Femur (tissue), 1 donor: ENCODE measurements around the gene CLMN.
A peak's percentile ranks its signal among the peaks of the same experiment; 100 is the strongest.

Experiments used
- DNase-seq: peaks from one replicate; pipeline ENCODE4 v3.0.0-alpha.2; 2017

The CLMN gene

GRCh38 chr14:95301527-95302187 is 18.1 kb downstream of the CLMN start:
- no peak for DNase-seq

- no peak for DNase-seq
Measured at GRCh38 chr14:95300697-95301526, 18.8 kb downstream of the CLMN start.

DNA sequence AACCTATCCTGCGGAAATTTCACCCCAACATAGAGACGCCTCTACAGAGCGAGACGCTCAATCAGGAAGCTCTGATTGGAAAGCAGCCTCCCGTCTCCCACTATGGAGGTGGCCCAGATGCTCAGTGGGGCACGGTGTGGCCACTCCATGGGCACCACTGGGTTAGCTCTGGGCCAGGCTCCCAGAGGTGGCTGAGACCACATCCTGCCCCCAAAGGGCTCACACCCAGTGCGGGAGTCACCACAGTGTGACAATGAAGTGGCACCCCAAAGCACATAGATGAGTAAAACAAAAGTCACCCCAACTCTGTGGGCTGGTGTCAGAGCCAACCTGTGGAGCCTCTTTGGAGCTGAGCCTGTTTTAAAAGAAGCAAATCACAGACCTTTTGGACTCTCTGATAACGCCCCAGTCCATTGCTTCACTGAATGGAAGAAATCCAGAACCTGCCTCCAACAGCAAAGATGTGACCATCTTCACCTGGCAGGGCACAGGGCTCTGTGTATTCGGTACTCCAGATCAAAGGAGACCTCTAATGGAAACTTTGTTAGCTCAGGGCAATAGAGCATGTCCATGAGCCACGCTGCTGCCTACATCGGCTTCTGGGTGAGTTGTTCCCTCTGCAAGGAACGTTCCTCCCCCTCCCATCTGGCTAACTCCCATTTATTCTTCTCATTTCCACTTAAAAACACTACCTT is 19.6 kb downstream of the CLMN start:
- no peak for DNase-seq

DNA sequence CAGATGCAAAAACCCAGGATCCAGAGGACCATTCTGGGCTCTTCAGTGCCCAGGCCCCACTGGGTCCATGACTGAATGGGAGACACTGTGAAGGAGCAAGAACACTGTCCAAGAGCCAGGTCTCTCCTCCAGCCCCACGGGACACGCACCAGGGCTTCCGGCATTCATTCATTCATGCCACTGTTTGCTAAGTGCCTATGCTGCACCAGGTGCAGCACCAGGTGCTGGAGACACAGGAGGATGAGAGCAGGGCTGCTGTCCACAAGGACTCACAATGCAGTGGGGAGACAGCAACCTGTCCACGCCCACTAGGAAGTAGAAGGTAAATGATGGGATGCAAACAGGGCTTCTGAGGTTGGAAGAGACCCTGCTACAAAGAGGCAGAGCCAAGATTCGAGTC is 20.4 kb downstream of the CLMN start:
- DNase-seq, result no peak

- DNase-seq, result no peak
Measured at GRCh38 chr14:95297832-95298231, 21.9 kb downstream of the CLMN start.

DNA sequence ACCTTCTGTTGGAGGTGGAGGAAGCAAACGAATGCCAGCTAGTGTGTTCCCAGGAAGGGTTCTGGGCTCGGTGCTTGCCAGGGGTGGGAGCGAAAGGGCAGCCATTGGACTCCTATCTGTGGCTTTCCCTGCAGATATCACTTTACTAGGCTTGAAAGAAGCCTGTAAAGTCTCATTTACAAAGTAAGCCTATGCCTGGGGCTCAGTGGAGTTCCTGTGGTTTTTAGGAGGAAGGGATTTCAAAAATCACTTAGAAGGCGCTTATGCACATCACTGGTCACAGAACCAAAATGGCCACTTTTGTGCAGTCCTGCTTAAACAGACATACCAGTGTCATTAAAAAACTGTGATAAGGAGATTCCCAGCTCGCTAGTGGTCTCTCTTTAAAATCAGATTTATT is 22.7 kb downstream of the CLMN start:
- DNase-seq, result no peak

GRCh38 chr14:95295600-95296376 is 23.9 kb downstream of the CLMN start:
- no peak for DNase-seq

DNA sequence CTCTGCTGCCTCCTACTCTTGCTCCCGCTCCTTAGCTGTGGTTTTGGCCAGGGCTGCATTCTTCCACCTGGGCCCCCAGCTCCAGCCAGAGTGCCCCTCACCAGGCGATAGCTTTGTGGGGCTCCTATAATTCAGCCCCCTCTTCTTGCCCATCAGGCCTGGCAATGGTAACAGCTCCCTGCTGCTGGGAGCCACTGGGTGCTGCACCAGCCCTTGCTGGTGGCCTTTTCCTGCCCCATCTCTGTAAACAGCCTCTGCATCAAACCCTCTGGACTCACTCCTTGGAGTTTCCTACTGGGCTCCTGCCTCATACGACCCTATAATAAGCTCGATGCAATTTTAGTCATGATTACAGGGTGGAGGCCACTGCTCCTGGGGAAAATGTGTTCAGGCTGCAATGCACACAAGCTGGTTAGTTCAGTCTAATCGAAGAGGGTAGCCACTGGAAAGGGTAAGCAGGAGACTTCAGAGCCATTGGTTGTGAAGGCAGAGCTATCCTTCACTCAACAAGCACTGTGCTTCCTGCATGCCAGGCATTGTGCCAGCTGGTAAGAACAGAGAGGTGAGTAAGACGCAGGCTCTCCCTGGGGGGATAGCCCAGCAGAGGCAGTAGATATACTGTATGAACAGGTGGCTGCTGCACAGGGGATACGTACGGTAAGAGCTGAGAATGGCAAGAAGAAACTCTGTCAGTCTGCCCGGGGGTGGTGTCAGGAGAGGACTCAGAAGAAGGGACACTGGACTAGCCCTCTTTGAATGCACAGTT is 24.7 kb downstream of the CLMN start:
- DNase-seq, result no peak

GRCh38 chr14:95294320-95294719 is 25.4 kb downstream of the CLMN start:
- DNase-seq, result no peak

DNA sequence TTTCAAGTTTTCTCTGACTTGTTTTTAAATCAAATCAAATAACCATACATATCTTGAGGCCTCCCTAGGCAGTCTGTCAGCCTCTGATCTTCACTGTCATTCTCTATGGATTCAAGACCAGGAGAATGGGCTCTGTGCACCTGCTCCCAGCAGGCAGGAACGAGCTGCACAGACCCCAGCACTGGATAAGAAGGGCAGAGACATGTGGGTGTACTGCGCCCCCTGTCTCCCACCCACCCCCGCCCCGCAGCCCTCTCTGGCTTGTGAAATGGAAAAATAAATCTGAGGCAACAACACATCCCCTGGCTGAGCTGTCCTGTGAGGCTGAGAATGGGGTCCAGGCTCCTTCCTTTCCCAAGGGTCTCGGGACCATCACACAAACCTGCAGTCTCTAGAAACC is 26.3 kb downstream of the CLMN start:
- DNase-seq, result no peak

DNA sequence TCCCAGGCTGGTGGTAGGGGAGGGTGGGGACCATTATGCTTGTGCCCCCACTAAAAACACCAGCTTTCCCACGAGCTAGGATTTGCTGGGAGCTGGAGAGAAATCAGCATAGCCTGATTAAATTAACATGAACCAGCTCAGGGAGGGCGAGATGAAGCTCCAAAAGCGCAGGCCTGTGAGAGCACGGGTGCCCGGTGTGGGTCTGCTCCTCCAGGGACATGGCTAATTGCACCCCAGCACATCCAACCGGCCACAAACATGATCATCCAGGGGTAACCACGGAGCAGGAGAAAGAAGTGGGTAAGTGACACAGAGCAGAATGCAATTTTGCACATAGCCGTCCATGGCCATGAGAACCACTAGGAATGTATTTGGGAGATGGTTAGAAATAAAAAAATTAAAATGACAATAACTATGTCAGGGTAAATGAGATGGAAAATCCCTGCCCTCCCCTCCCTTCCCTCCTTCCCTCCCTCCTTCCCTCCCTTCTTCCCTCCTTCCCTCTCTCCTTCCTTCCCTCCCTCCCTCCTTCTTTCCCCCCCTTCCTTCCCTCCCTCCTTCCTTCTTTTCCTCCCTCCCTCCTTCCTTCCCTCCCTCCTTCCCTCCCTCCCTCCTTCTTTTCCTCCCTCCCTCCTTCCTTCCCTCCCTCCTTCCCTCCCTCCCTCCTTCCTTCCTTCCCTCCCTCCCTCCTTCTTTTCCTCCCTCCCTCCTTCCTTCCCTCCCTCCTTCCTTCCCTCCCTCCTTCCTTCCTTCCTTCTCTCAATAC is 26.9 kb downstream of the CLMN start:
- DNase-seq, result no peak

DNA sequence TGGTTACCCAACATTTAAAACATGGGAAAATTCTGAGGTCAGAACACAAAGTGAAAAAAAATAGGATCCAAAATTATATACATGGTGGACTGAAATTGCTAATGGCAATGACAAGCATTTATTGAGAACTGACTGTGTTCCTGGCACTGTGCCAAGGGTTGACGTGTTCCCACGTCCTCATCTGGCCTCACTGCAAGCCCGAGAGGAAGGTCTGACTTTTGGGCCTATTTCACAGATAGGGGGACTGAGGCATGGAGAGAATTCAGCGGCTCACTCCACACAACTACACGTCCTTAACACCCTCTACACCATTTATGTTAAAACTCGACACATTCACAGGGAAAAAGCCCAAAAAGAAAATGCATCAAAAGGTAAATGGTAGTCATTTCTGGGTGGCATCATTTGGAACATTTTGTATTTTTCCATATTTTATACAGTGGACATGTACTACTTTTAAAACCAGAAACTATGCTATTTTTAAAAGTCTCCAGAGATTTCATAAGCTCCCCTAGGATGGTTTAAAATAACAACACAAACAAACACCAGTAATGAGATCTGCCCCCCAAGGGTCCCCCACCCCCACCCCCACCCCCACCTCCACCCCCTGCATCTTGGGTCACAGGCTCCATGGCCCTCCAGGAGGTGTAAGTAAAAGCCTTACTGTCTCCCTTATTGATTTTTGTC is 27.7 kb downstream of the CLMN start:
- peak; percentile 76 for DNase-seq

- DNase-seq, result peak; percentile 79
Measured at GRCh38 chr14:95290871-95291431, 28.8 kb downstream of the CLMN start.

DNA sequence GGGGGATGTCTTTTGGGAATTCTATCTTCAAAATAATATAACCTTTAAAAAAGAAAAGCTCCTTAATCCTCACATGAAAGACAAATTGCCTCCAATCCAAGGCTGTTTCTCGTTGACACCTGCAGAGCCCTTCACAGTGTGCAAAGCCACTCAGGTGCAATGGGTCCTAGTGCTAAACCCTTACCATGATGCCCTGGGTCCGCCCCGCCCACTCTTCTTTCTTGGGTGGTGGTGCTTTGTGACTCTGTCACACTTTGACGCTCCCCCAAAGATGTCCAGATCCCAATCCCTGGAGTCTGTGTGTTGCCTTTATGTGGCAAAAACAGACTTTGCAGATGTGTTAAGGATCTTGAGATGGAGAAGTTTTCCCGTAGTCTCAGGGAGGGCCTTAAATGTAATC is 29.7 kb downstream of the CLMN start:
- no peak for DNase-seq

DNA sequence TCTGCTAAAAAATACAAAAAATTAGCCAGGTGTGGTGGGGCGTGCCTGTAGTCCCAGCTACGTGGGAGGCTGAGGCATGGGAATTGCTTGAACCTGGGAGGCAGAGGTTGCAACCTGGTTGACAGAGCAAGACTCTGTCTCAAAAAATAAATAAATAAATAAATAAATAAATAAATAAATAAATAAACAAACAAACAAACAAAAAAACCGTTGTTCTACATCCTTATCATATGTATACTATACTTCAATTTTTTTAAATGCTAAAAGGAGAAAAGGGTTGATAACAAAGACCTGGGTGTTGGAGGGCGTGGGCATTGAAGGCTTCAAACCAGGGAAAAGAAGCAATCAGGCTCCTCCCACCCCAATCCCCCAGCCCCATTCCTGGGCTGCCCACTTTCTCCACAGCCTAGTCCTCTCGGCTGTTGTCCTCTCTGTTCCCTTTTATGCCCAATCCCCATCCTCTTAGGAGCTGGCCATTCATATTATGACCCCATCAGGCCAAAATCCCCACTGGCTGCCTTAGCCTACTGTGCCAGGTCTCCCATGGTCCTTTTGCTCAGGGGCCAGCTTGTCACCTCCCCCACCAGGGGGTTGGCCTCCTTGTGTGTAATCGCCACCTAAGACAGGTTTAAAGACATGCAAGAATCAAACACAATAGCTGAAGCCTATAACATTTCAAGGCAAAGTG is 30.2 kb downstream of the CLMN start:
- no peak for DNase-seq

DNA sequence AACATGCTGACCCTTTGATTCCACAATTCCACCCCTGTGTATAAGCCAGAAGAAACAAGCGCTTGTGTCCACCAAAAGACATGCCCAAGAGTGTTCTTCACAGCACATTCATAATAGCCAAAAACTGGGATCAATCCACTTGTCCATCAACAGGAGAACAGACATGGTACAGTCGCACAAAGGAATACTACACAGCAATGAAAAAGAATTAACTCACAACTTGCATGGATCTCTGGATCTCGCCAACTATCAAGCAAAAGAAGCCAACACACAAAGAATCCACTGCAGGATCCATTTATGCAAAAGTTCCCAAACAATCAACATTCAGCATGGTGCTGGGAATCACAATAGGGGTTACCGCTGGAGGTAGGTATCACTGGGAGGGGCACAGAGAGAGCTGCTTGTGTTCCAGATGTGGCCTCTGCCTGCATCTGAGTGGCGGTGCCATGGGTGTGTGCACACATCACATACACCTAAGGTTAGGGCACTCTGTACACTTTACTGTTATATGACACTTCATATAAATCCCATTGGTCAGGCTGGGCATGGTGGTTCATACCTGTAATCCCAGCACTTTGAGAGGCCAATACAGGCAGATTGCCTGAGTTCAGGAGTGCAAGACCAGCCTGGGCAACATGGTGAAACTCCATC is 30.9 kb downstream of the CLMN start:
- no peak for DNase-seq

GRCh38 chr14:95287176-95287754 is 32.4 kb downstream of the CLMN start:
- DNase-seq, result no peak

DNA sequence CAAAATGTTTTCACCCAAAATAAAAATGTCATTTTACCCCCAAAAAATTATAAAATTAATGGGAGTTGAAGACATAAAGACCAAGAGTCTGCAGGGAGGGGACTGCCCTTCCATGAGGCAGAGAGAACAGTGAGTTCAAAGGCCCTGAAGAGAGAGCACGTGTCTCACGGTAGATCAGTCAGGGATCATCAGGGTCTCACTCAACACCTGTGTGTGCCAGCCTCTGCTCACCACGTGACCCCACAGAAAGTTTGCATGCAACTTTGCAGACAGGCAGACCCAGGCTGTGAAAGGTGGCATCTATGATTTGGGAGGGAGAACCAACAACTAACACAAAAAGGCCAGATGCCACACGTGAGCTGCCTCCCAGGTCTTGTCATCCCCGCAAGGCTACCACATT is 33.1 kb downstream of the CLMN start:
- no peak for DNase-seq

GRCh38 chr14:95285566-95285965 is 34.1 kb downstream of the CLMN start:
- no peak for DNase-seq
